ENCODE data around the gene GNAQ. TPM values are rescaled to one million over a fixed set of nuclear protein-coding genes. Genes with fewer than 3 reads are reported as not detected.

The GNAQ gene
- total and polyA plus RNA-seq, 2 of the 13 experiments (the other 11 are each of a cell fraction or from before 2014, with no cell fraction given): 16.5 to 17.7 TPM

DNA sequence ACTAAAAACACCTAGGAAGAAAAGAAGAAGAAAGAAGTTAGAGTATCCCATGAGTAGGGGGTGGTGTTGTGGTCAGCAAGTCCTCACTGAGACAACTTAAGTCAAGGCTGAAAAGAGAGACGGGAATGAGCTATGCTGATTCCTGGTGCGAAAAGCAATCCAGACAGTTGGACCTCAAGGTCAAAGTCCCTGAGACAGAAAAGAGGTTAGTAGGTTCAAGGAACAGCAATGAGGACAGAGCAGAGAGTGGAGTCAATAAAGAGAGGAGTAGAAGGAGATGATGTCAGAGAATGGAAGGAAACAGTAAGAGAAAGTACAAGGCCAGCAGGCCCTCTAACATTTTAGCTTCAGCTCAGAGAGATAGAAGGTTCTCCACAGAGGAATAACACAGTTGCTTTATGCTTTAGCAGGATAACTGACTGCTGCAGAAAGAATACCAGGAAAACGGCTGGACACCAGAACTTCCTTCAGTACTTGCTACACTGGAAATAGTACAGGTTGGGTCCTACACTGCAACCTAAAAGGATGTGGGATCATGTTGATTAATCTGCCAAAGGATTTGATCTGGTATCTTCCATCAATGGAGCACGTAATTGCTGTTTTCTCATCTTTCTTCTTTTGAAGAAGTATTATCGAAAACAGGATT, 43.6 kb downstream of the GNAQ start:
- Histone ChIP-seq H3K4me3 (replicated peaks in 1 of 3; ENCODE audit: insufficient read depth in 1 of 3, low read depth in 2 of 3, low read length in 3 of 3) (no peak overlapping the region), H2AFZ (ENCODE audit: low read length) (no peak overlapping the region), H3K4me1 (ENCODE audit: insufficient read depth, low read length) (peaks cover 37% of the 10 kb centered on the region), H3K27ac (ENCODE audit: extremely low read length, insufficient read depth, low read length) (no peak overlapping the region), H3K4me2 (ENCODE audit: low read depth, low read length) (no peak overlapping the region), H3K79me2 (ENCODE audit: insufficient read depth, low read length) (peaks cover 14% of the 10 kb centered on the region), H3K9me3 (ENCODE audit: low read length) (no peaks in the 10 kb centered on the region), H3K36me3 (replicated peaks in 1 of 2; ENCODE audit: control insufficient read depth in 1 of 2, insufficient read depth in 2 of 2, low read length in 2 of 2) (no peaks in the 10 kb centered on the region), H3K27me3 (ENCODE audit: control insufficient read depth in 1 of 2, insufficient read depth in 2 of 2, low read length in 2 of 2) (no peaks in the 10 kb centered on the region), H3K9ac (ENCODE audit: insufficient read depth, low read depth, low read length) (no peak overlapping the region), H4K20me1 (ENCODE audit: insufficient read depth, low read length) (0 out of 2 replicates have a peak, but pooled peaks cover 8% of the 10 kb centered on the region)
- TF ChIP-seq ZNF17 (CRISPR knock-in tag; IDR thresholded peaks at IDR 0.05) (no peak), BCL6 (CRISPR knock-in tag; IDR thresholded peaks at IDR 0.05) (0 out of 2 replicates have a peak, but pooled peaks have one; percentile 14), RFXAP (CRISPR knock-in tag; IDR thresholded peaks at IDR 0.05; ENCODE audit: borderline replicate concordance) (no peak), ZMYM4 (CRISPR knock-in tag; IDR thresholded peaks at IDR 0.05) (no peak), TRIM22 (IDR thresholded peaks at IDR 0.05) (no peak), ZFYVE20 (CRISPR knock-in tag; IDR thresholded peaks at IDR 0.05; ENCODE audit: borderline replicate concordance, low read depth) (no peak), ZNF614 (CRISPR knock-in tag; IDR thresholded peaks at IDR 0.05; ENCODE audit: borderline replicate concordance) (no peak), MAFF (IDR thresholded peaks at IDR 0.05; ENCODE audit: low read depth, low read length) (no peak)
- TF ChIP-seq, protein P1, sequence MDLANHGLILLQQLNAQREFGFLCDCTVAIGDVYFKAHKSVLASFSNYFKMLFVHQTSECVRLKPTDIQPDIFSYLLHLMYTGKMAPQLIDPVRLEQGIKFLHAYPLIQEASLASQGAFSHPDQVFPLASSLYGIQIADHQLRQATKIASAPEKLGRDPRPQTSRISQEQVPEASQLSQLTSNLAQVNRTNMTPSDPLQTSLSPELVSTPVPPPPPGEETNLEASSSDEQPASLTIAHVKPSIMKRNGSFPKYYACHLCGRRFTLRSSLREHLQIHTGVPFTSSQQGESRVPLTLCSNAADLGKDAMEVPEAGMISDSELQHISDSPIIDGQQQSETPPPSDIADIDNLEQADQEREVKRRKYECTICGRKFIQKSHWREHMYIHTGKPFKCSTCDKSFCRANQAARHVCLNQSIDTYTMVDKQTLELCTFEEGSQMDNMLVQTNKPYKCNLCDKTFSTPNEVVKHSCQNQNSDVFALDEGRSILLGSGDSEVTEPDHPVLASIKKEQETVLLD (CRISPR knock-in tag; IDR thresholded peaks at IDR 0.05; ENCODE audit: low read depth): no peak
- in situ Hi-C loops (cut with HindIII; ENCODE audit: extremely low pct_ligation_motif_present, low pct_unique_long_range_greater_than_20kb): loop anchor here (5.0 kb wide), 1 partner anchor 44 kb away; the partner anchor contains the start of gene GNAQ
- DNase-seq (ENCODE audit: low spot score): no peak
- ChIA-PET POLR2A (no interaction called here), CTCF (ENCODE audit: low intra/inter-chr PET ratio, low total read pairs) (no interaction called here)
- FAIRE-seq: no peak
- no peak for ATAC-seq
- 89% methylated on average over 4 of the region's 5 CpGs for WGBS (ENCODE audit: low lambda C conversion rate)
- BruUV-seq (replicated peaks): no TSS peak
- intact Hi-C loops (cut with micrococcal nuclease; ENCODE audit: unreplicated experiment): no loop called here

Data from HepG2 (cell line).